GM23338 (cell line): ENCODE measurements around the gene FHOD1. TPM values are rescaled to one million over a fixed set of nuclear protein-coding genes. Genes with fewer than 3 reads are reported as not detected.

Experiments used
- ATAC-seq: fragments of 200-7000 bp; cut with Tn5 transposase; 3 replicates; pipeline ENCODE4 v1.9.1; 2020
- DNase-seq: peaks from one replicate; pipeline ENCODE4 v3.0.0-alpha.2; 2015; ENCODE audit warnings: low spot score
- H2AFZ ChIP-seq: fragments of 200-600 bp; sonication (generic); 2 replicates; pipeline ENCODE4 v1.8.0; 2016; ENCODE audit warnings: antibody characterized with exemption, mild to moderate bottlenecking, moderate library complexity
- H3F3A ChIP-seq: fragments of 200-600 bp; sonication (generic); replicated peaks from 2 replicates; pipeline ENCODE4 v1.8.0; 2017; ENCODE audit warnings: antibody characterized with exemption, mixed run types, low read depth
- H3K27ac ChIP-seq: fragments of 200-600 bp; sonication (generic); 2 replicates; pipeline ENCODE4 v1.6.1; 2016; ENCODE audit warnings: low read depth
- H3K27me3 ChIP-seq: fragments of 200-600 bp; sonication (generic); 2 replicates; pipeline ENCODE4 v1.8.0; 2016; ENCODE audit warnings: mild to moderate bottlenecking, mixed run types, moderate library complexity; ENCODE audit not compliant: insufficient read depth
- H3K36me3 ChIP-seq: fragments of 200-600 bp; sonication (generic); 2 replicates; pipeline ENCODE4 v1.8.0; 2016; ENCODE audit warnings: mild to moderate bottlenecking; ENCODE audit not compliant: insufficient read depth
- H3K4me1 ChIP-seq: fragments of 200-600 bp; sonication (generic); 2 replicates; pipeline ENCODE4 v1.8.0; 2016; ENCODE audit warnings: mild to moderate bottlenecking, moderate library complexity; ENCODE audit not compliant: insufficient read depth
- H3K4me2 ChIP-seq: fragments of 200-600 bp; sonication (generic); 2 replicates; pipeline ENCODE4 v1.7.1; 2017; ENCODE audit warnings: mixed run types
- H3K4me3 ChIP-seq: fragments of 200-600 bp; sonication (generic); 2 replicates; pipeline ENCODE4 v1.6.1; 2016; ENCODE audit warnings: mixed run types
- H3K79me2 ChIP-seq: fragments of 200-600 bp; sonication (generic); replicated peaks from 2 replicates; pipeline ENCODE4 v1.8.0; 2017; ENCODE audit warnings: mild to moderate bottlenecking; ENCODE audit not compliant: insufficient read depth
- H3K9me2 ChIP-seq: fragments of 200-600 bp; sonication (generic); 2 replicates; pipeline ENCODE4 v1.8.0; 2017; ENCODE audit not compliant: insufficient read depth
- H4K20me1 ChIP-seq: fragments of 200-600 bp; sonication (generic); replicated peaks from 2 replicates; pipeline ENCODE4 v1.8.0; 2017; ENCODE audit warnings: mild to moderate bottlenecking; ENCODE audit not compliant: insufficient read depth
- H3K27ac Mint-ChIP-seq: 2 replicates; pipeline ENCODE4 v1.8.0; 2020; ENCODE audit warnings: inconsistent platforms, mild to moderate bottlenecking, moderate library complexity, mixed read lengths
- H3K27me3 Mint-ChIP-seq: 3 replicates; pipeline ENCODE4 v1.8.0; 2022; ENCODE audit warnings: low read depth, mild to moderate bottlenecking, moderate library complexity, mixed read lengths, inconsistent platforms; ENCODE audit not compliant: insufficient read depth, poor library complexity
- H3K36me3 Mint-ChIP-seq: 3 replicates; pipeline ENCODE4 v1.8.0; 2021; ENCODE audit warnings: low read depth, mild to moderate bottlenecking, inconsistent platforms, moderate library complexity, mixed read lengths
- H3K4me1 Mint-ChIP-seq: 3 replicates; pipeline ENCODE4 v1.8.0; 2020; ENCODE audit warnings: mild to moderate bottlenecking, inconsistent platforms, mixed read lengths
- H3K4me3 Mint-ChIP-seq: 3 replicates; pipeline ENCODE4 v1.8.0; 2021; ENCODE audit warnings: moderate library complexity, mild to moderate bottlenecking, inconsistent platforms, mixed read lengths
- H3K9me3 Mint-ChIP-seq: 3 replicates; pipeline ENCODE4 v1.8.0; 2020; ENCODE audit warnings: moderate library complexity, mild to moderate bottlenecking, inconsistent platforms, mixed read lengths
- CREB1 ChIP-seq: fragments of 250-450 bp; sonication (Bioruptor Pico); IDR thresholded peaks from 2 replicates; pipeline ENCODE4 v1.5.0; 2020; ENCODE audit warnings: low read depth, mild to moderate bottlenecking, moderate library complexity
- CTCF ChIP-seq, 2 experiments: fragments of 200-600 bp in 1 of 2; sonication (generic) in 1 of 2; conservative IDR thresholded peaks; 2 replicates each; pipeline versions ENCODE4 v1.5.1 to v1.6.1; 2016 to 2017; ENCODE audit warnings: antibody characterized with exemption in 2 of 2, low read depth in 2 of 2, mild to moderate bottlenecking in 2 of 2, moderate library complexity in 1 of 2
- EZH2 ChIP-seq: fragments of 200-600 bp; sonication (generic); IDR thresholded peaks from one replicate; pipeline ENCODE4 v1.8.0; 2017; ENCODE audit warnings: antibody characterized with exemption, mild to moderate bottlenecking, low read depth; ENCODE audit not compliant: unreplicated experiment
- EZH2phosphoT487 ChIP-seq: fragments of 200-600 bp; sonication (generic); IDR thresholded peaks from one replicate; pipeline ENCODE4 v1.8.1; 2018; ENCODE audit warnings: antibody characterized with exemption; ENCODE audit not compliant: unreplicated experiment
- POLR2AphosphoS5 ChIP-seq: IDR thresholded peaks from 2 replicates; pipeline ENCODE4 v1.6.1; 2016; ENCODE audit warnings: antibody characterized with exemption, low read depth
- REST ChIP-seq: IDR thresholded peaks from one replicate; pipeline ENCODE4 v1.6.1; 2018; ENCODE audit warnings: antibody characterized with exemption; ENCODE audit not compliant: unreplicated experiment
- STAT1 ChIP-seq: IDR thresholded peaks from one replicate; pipeline ENCODE4 v1.6.1; 2016; ENCODE audit warnings: antibody characterized with exemption; ENCODE audit not compliant: unreplicated experiment
- ZNF114 ChIP-seq: fragments of 250-450 bp; sonication (Bioruptor Pico); IDR thresholded peaks from 2 replicates; pipeline ENCODE4 v1.5.0; 2020; ENCODE audit warnings: mild to moderate bottlenecking, moderate library complexity
- ZNF331 ChIP-seq: fragments of 250-450 bp; sonication (Bioruptor Pico); IDR thresholded peaks from 2 replicates; pipeline ENCODE4 v1.5.0; 2020; ENCODE audit warnings: low read depth, mild to moderate bottlenecking, moderate library complexity
- ZNF462 ChIP-seq: fragments of 250-450 bp; sonication (Bioruptor Pico); IDR thresholded peaks from 2 replicates; pipeline ENCODE4 v1.5.0; 2020; ENCODE audit warnings: mild to moderate bottlenecking, moderate library complexity
- polyA plus RNA-seq: library from polyadenylated mRNA; unstranded; fragments of >200 nt; fragmentation: Nextera tagmentation; extraction: Ambion mirVana; gene quantifications from 2 replicates; pipeline ENCODE4 v1.2.1, GENCODE V29; 2016
- total RNA-seq: library from RNA; depleted of rRNA; stranded (reverse); fragments of >200 nt; shearing (Covaris generic); gene quantifications from 2 replicates; pipeline ENCODE4 v1.2.3, GENCODE V29; 2014

The FHOD1 gene
- total and polyA plus RNA-seq, 2 experiments from 2014 or later = 26.2 to 52.7 TPM

- TF ChIP-seq ZNF462 (CRISPR knock-in tag) = no peak
These were observed 9.5 kb upstream of the FHOD1 start (continued) for GRCh38 chr16:67256701-67257230.

GRCh38 chr16:67255553-67256221 is 8.4 kb upstream of the FHOD1 start:
- no peak overlapping the region for H3K4me2 ChIP-seq
- H3K79me2 ChIP-seq = no peaks in the 10 kb centered on the region
- no peak overlapping the region for H3K27ac ChIP-seq
- peaks cover 5% of the 10 kb centered on the region for H3K27me3 ChIP-seq
- peaks cover 4% of the 10 kb centered on the region; the same call in 1 of the 3 replicates for H3K4me1 Mint-ChIP-seq
- ATAC-seq = no peak
- no peak overlapping the region for H3K4me3 ChIP-seq
- peaks cover 7% of the 10 kb centered on the region for H3K27me3 Mint-ChIP-seq
- H3K36me3 Mint-ChIP-seq = peaks cover 5% of the 10 kb centered on the region; the same call in 2 of the 3 replicates
- H2AFZ ChIP-seq = no peak overlapping the region
- no peak overlapping the region for H3K4me3 Mint-ChIP-seq
- H4K20me1 ChIP-seq = no peaks in the 10 kb centered on the region; the same call in none of the 2 replicates
- no peaks in the 10 kb centered on the region for H3K4me1 ChIP-seq
- no peaks in the 10 kb centered on the region for H3K9me3 Mint-ChIP-seq
- TF ChIP-seq POLR2AphosphoS5 (no peak), ZNF331 (CRISPR knock-in tag) (no peak), CTCF (conservative IDR thresholded peaks at IDR 0.05; ENCODE audit: low read depth in 2 of 2) (no peak), ZNF114 (CRISPR knock-in tag) (no peak), EZH2phosphoT487 (no peak), REST (no peak), CREB1 (CRISPR knock-in tag) (no peak), STAT1 (no peak), EZH2 (no peak)
- no peak overlapping the region for H3K27ac Mint-ChIP-seq
- DNase-seq = no peak
- no peaks in the 10 kb centered on the region for H3K9me2 ChIP-seq
- no peaks in the 10 kb centered on the region for H3F3A ChIP-seq
- H3K36me3 ChIP-seq = no peaks in the 10 kb centered on the region
